HCT116 (cell line): ENCODE measurements around the gene AP1B1.

Source experiments
- ATF3 ChIP-seq: IDR thresholded peaks from 2 replicates; pipeline ENCODE4 v1.6.1; 2012
- CEBPB ChIP-seq: IDR thresholded peaks from 2 replicates; pipeline ENCODE4 v1.6.1; 2012; ENCODE audit warnings: low read depth
- EZH2 ChIP-seq: fragments of 200-600 bp; sonication (generic); IDR thresholded peaks from 2 replicates; pipeline ENCODE4 v1.6.1; 2017; ENCODE audit warnings: antibody characterized with exemption, mixed run types
- EZH2phosphoT487 ChIP-seq: fragments of 200-600 bp; IDR thresholded peaks from 2 replicates; pipeline ENCODE4 v1.6.1; 2018; ENCODE audit warnings: antibody characterized with exemption, borderline replicate concordance
- MAX ChIP-seq: IDR thresholded peaks from 2 replicates; pipeline ENCODE4 v1.6.1; 2012
- POLR2A ChIP-seq: IDR thresholded peaks from 2 replicates; pipeline ENCODE4 v1.7.0; 2011; ENCODE audit warnings: borderline replicate concordance; ENCODE audit not compliant: insufficient read depth, insufficient read length; ENCODE audit errors: extremely low read depth
- POLR2AphosphoS5 ChIP-seq: IDR thresholded peaks from 2 replicates; pipeline ENCODE4 v1.6.1; 2011; ENCODE audit warnings: mild to moderate bottlenecking, low read depth, low read length, moderate library complexity
- RAD21 ChIP-seq: IDR thresholded peaks from 2 replicates; pipeline ENCODE4 v1.6.1; 2012; ENCODE audit warnings: low read depth, mild to moderate bottlenecking
- SP1 ChIP-seq: IDR thresholded peaks from 2 replicates; pipeline ENCODE4 v1.6.1; 2012; ENCODE audit warnings: low read depth
- SRF ChIP-seq: IDR thresholded peaks from 2 replicates; pipeline ENCODE4 v1.6.1; 2012; ENCODE audit warnings: low read depth
- TCF7L2 ChIP-seq: IDR thresholded peaks from 2 replicates; pipeline ENCODE4 v1.7.0; 2011; ENCODE audit warnings: borderline replicate concordance, inconsistent platforms; ENCODE audit not compliant: insufficient read depth, insufficient read length; ENCODE audit errors: extremely low read depth
- YY1 ChIP-seq: IDR thresholded peaks from 2 replicates; pipeline ENCODE4 v1.6.1; 2011; ENCODE audit warnings: low read length, low read depth, moderate library complexity, mild to moderate bottlenecking; ENCODE audit not compliant: insufficient replicate concordance; ENCODE audit errors: extremely low read depth
- TF ChIP-seq, protein P1 (sequence below), 3 experiments: fragments of 200-600 bp in 1 of 3; sonication (generic) in 1 of 3; IDR thresholded peaks in 2 of 3; conservative IDR thresholded peaks in 1 of 3; 2 replicates each; pipeline ENCODE4 v1.5.1; 2012 to 2017; ENCODE audit warnings: low read depth in 2 of 3, low read length in 2 of 3, antibody characterized with exemption in 1 of 3, borderline replicate concordance in 1 of 3, control low read depth in 1 of 3, mild to moderate bottlenecking in 1 of 3, mixed read lengths in 1 of 3, mixed run types in 1 of 3, moderate library complexity in 1 of 3; ENCODE audit not compliant: insufficient read depth in 1 of 3

- TF ChIP-seq POLR2A (no peak), YY1 (no peak), EZH2phosphoT487 (no peak), SP1 (no peak), TCF7L2 (no peak), CEBPB (no peak), EZH2 (no peak), RAD21 (no peak), POLR2AphosphoS5 (no peak), MAX (no peak), SRF (no peak), ATF3 (no peak)
- TF ChIP-seq, protein P1, sequence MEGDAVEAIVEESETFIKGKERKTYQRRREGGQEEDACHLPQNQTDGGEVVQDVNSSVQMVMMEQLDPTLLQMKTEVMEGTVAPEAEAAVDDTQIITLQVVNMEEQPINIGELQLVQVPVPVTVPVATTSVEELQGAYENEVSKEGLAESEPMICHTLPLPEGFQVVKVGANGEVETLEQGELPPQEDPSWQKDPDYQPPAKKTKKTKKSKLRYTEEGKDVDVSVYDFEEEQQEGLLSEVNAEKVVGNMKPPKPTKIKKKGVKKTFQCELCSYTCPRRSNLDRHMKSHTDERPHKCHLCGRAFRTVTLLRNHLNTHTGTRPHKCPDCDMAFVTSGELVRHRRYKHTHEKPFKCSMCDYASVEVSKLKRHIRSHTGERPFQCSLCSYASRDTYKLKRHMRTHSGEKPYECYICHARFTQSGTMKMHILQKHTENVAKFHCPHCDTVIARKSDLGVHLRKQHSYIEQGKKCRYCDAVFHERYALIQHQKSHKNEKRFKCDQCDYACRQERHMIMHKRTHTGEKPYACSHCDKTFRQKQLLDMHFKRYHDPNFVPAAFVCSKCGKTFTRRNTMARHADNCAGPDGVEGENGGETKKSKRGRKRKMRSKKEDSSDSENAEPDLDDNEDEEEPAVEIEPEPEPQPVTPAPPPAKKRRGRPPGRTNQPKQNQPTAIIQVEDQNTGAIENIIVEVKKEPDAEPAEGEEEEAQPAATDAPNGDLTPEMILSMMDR (IDR thresholded peaks at IDR 0.05 in 2 of 3, conservative IDR thresholded peaks at IDR 0.05 in 1 of 3; ENCODE audit: borderline replicate concordance in 1 of 3, insufficient read depth in 1 of 3, low read depth in 2 of 3, low read length in 2 of 3), result no peak
Observed at GRCh38 chr22:29341849-29342127, 46.6 kb downstream of the AP1B1 start.
